H9 (cell line): Measurements from ENCODE around the gene HNF4A. TPM values are rescaled to one million over a fixed set of nuclear protein-coding genes. Genes with fewer than 3 reads are reported as not detected.

Experiments used
- DNase-seq: peaks from one replicate; pipeline ENCODE4 v3.0.0-alpha.2; 2017
- H2AFZ ChIP-seq: one replicate; pipeline ENCODE4 v1.6.1; 2013; ENCODE audit warnings: mild to moderate bottlenecking, low read length, control low read depth, moderate library complexity
- H2AK5ac ChIP-seq: 2 replicates; pipeline ENCODE4 v1.6.1; 2013; ENCODE audit warnings: low read length, control low read depth, mixed read lengths; ENCODE audit not compliant: insufficient read length
- H2BK120ac ChIP-seq: one replicate; pipeline ENCODE4 v1.6.1; 2013; ENCODE audit warnings: low read depth, mild to moderate bottlenecking, low read length, control low read depth, inconsistent platforms; ENCODE audit not compliant: poor library complexity, severe bottlenecking
- H2BK12ac ChIP-seq: 2 replicates; pipeline ENCODE4 v1.6.1; 2013; ENCODE audit warnings: low read length, control low read depth, mixed read lengths, low read depth; ENCODE audit not compliant: insufficient read length
- H2BK15ac ChIP-seq: 2 replicates; pipeline ENCODE4 v1.6.1; 2013; ENCODE audit warnings: low read depth, low read length, control low read depth
- H2BK20ac ChIP-seq: one replicate; pipeline ENCODE4 v1.6.1; 2013; ENCODE audit warnings: low read depth, mild to moderate bottlenecking, low read length, control low read depth, inconsistent platforms; ENCODE audit not compliant: poor library complexity, severe bottlenecking
- H2BK5ac ChIP-seq: 2 replicates; pipeline ENCODE4 v1.6.1; 2013; ENCODE audit warnings: low read length, control low read depth, mixed read lengths; ENCODE audit not compliant: insufficient read length
- H3K14ac ChIP-seq: 2 replicates; pipeline ENCODE4 v1.6.1; 2013; ENCODE audit warnings: low read length, control low read depth; ENCODE audit not compliant: insufficient read depth
- H3K18ac ChIP-seq: 2 replicates; pipeline ENCODE4 v1.6.1; 2013; ENCODE audit warnings: low read depth, mild to moderate bottlenecking, mixed read lengths, low read length, control low read depth; ENCODE audit not compliant: insufficient read length
- H3K23ac ChIP-seq: 2 replicates; pipeline ENCODE4 v1.6.1; 2013; ENCODE audit warnings: low read length, control low read depth, mixed read lengths, low read depth; ENCODE audit not compliant: insufficient read length
- H3K23me2 ChIP-seq: 2 replicates; pipeline ENCODE4 v1.6.1; 2013; ENCODE audit warnings: low read depth, mild to moderate bottlenecking, mixed read lengths, low read length, control low read depth; ENCODE audit not compliant: insufficient read length, poor library complexity, severe bottlenecking
- H3K27ac ChIP-seq: 2 replicates; pipeline ENCODE4 v1.5.1; 2013; ENCODE audit warnings: low read length, control low read depth, mixed read lengths, low read depth; ENCODE audit not compliant: insufficient read length
- H3K27me3 ChIP-seq: 2 replicates; pipeline ENCODE4 v1.6.1; 2013; ENCODE audit warnings: low read length, control low read depth, inconsistent platforms; ENCODE audit not compliant: insufficient read depth
- H3K4ac ChIP-seq: 2 replicates; pipeline ENCODE4 v1.6.1; 2013; ENCODE audit warnings: low read depth, mild to moderate bottlenecking, control low read depth, inconsistent platforms, low read length, moderate library complexity
- H3K4me1 ChIP-seq: 2 replicates; pipeline ENCODE4 v1.6.1; 2013; ENCODE audit warnings: low read length, control low read depth, inconsistent platforms; ENCODE audit not compliant: insufficient read depth
- H3K4me2 ChIP-seq: 2 replicates; pipeline ENCODE4 v1.6.1; 2013; ENCODE audit warnings: low read length, control low read depth, mixed read lengths; ENCODE audit not compliant: insufficient read length, insufficient read depth
- H3K56ac ChIP-seq: 2 replicates; pipeline ENCODE4 v1.6.1; 2013; ENCODE audit warnings: low read depth, mild to moderate bottlenecking, mixed read lengths, low read length, control low read depth; ENCODE audit not compliant: insufficient read length
- H3K79me1 ChIP-seq: 2 replicates; pipeline ENCODE4 v1.6.1; 2013; ENCODE audit warnings: low read depth, mild to moderate bottlenecking, moderate library complexity, low read length, control low read depth, inconsistent platforms; ENCODE audit not compliant: insufficient read depth, poor library complexity, severe bottlenecking
- H3K79me2 ChIP-seq: 2 replicates; pipeline ENCODE4 v1.6.1; 2013; ENCODE audit warnings: low read length, control low read depth, inconsistent platforms; ENCODE audit not compliant: insufficient read depth
- H3K9ac ChIP-seq: 2 replicates; pipeline ENCODE4 v1.6.1; 2013; ENCODE audit warnings: low read length, control low read depth, mixed read lengths; ENCODE audit not compliant: insufficient read length; ENCODE audit errors: extremely low read depth
- H3K9me3 ChIP-seq: one replicate; pipeline ENCODE4 v1.6.1; 2013; ENCODE audit warnings: low read depth, low read length, inconsistent platforms; ENCODE audit not compliant: control insufficient read depth
- H3T11ph ChIP-seq: one replicate; pipeline ENCODE4 v1.6.1; 2013; ENCODE audit warnings: mild to moderate bottlenecking, low read length, control low read depth, inconsistent platforms
- H4K20me1 ChIP-seq: one replicate; pipeline ENCODE4 v1.6.1; 2013; ENCODE audit not compliant: control insufficient read depth, insufficient read length, insufficient read depth
- H4K5ac ChIP-seq: 2 replicates; pipeline ENCODE4 v1.6.1; 2013; ENCODE audit warnings: low read depth, mild to moderate bottlenecking, mixed read lengths, low read length, control low read depth; ENCODE audit not compliant: insufficient read length
- H4K8ac ChIP-seq: replicated peaks from 2 replicates; pipeline ENCODE4 v1.6.1; 2013; ENCODE audit warnings: low read length, control low read depth, mixed read lengths, low read depth; ENCODE audit not compliant: insufficient read length
- H4K91ac ChIP-seq: 2 replicates; pipeline ENCODE4 v1.6.1; 2013; ENCODE audit warnings: low read depth, mild to moderate bottlenecking, moderate library complexity, mixed read lengths, low read length, control low read depth; ENCODE audit not compliant: insufficient read length
- H3K27ac Mint-ChIP-seq, 3 experiments: 2 replicates in 2 of 3; 3 replicates in 1 of 3; pipeline ENCODE4 v1.8.0; 2020 to 2021; ENCODE audit warnings: mixed read lengths in 3 of 3, mild to moderate bottlenecking in 1 of 3, moderate library complexity in 1 of 3
- H3K27me3 Mint-ChIP-seq: 2 replicates; pipeline ENCODE4 v1.8.0; 2021; ENCODE audit warnings: low read depth, mild to moderate bottlenecking, moderate library complexity, mixed read lengths
- H3K36me3 Mint-ChIP-seq, 3 experiments: 2 replicates in 2 of 3; 3 replicates in 1 of 3; pipeline ENCODE4 v1.8.0; 2020 to 2021; ENCODE audit warnings: low read depth in 3 of 3, mixed read lengths in 3 of 3; ENCODE audit not compliant: insufficient read depth in 1 of 3
- H3K4me1 Mint-ChIP-seq, 2 experiments: 2 replicates each; pipeline ENCODE4 v1.8.0; 2020; ENCODE audit warnings: mixed read lengths in 2 of 2
- H3K4me3 Mint-ChIP-seq, 2 experiments: 2 replicates in 1 of 2; 3 replicates in 1 of 2; pipeline ENCODE4 v1.8.0; 2020 to 2021; ENCODE audit warnings: mild to moderate bottlenecking in 2 of 2, mixed read lengths in 2 of 2, moderate library complexity in 1 of 2
- H3K9me3 Mint-ChIP-seq, 2 experiments: 2 replicates in 1 of 2; 3 replicates in 1 of 2; pipeline ENCODE4 v1.8.0; 2020; ENCODE audit warnings: mild to moderate bottlenecking in 2 of 2, mixed read lengths in 2 of 2, moderate library complexity in 1 of 2
- CTCF ChIP-seq: fragments of 200-600 bp; sonication (generic); conservative IDR thresholded peaks from 3 replicates; pipeline ENCODE4 v1.8.0; 2021; ENCODE audit warnings: antibody characterized with exemption, mild to moderate bottlenecking
- WGBS: extraction: QIAGEN DNeasy Blood & Tissue Kit; methylation state at CpG from one replicate; pipeline ENCODE4 v1.1.7; 2013; ENCODE audit warnings: missing lambda C conversion rate, low lambda C conversion rate, mixed read lengths; ENCODE audit not compliant: insufficient read length; ENCODE audit errors: extremely low coverage; 5-methylcytosine and 5-hydroxymethylcytosine counted together
- total RNA-seq: library from RNA; stranded (reverse); gene quantifications from 2 replicates; pipeline ENCODE4 v1.2.1, GENCODE V29; 2021

The HNF4A gene
- total RNA-seq, 1 experiment from 2014 or later: not detected

- Histone ChIP-seq H2BK120ac (no peak overlapping the region), H2AFZ (no peak overlapping the region), H3K23me2 (no peaks in the 10 kb centered on the region), H3K27me3 (no peaks in the 10 kb centered on the region), H4K8ac (no peak overlapping the region), H3K14ac (no peak overlapping the region), H2AK5ac (no peak overlapping the region), H4K20me1 (no peaks in the 10 kb centered on the region), H3K4me1 (no peaks in the 10 kb centered on the region), H3K9ac (no peak overlapping the region), H4K91ac (no peak overlapping the region), H3K79me1 (no peaks in the 10 kb centered on the region), H3K23ac (no peak overlapping the region), H3K4me2 (no peak overlapping the region), H3K18ac (no peak overlapping the region), H2BK5ac (no peak overlapping the region), H2BK15ac (no peak overlapping the region), H3T11ph (no peak overlapping the region), H4K5ac (no peak overlapping the region), H2BK20ac (no peak overlapping the region), H3K27ac (no peak overlapping the region), H3K56ac (no peak overlapping the region), H3K79me2 (no peaks in the 10 kb centered on the region), H3K4ac (no peak overlapping the region), H3K9me3 (no peaks in the 10 kb centered on the region), H2BK12ac (no peak overlapping the region)
- no peaks in the 10 kb centered on the region for H3K36me3 Mint-ChIP-seq
- H3K9me3 Mint-ChIP-seq: no peaks in the 10 kb centered on the region
- no peaks in the 10 kb centered on the region for H3K4me1 Mint-ChIP-seq
- peaks cover 7% of the 10 kb centered on the region for H3K27me3 Mint-ChIP-seq
- DNase-seq: no peak
- TF ChIP-seq CTCF: no peak
- no peak overlapping the region for H3K4me3 Mint-ChIP-seq
- no CpG with 5 or more reads among the region's 12 CpGs for WGBS
- H3K27ac Mint-ChIP-seq: no peak overlapping the region; a peak in 1 of 7 replicates
Observed at GRCh38 chr20:44436393-44436792, 80.9 kb downstream of the HNF4A start.
